ENCODE measurements around the gene DIS3L. TPM values are rescaled to one million over a fixed set of nuclear protein-coding genes. Genes with fewer than 3 reads are reported as not detected.

Gene DIS3L
- total and polyA plus RNA-seq, 2 of the 13 experiments (the other 11 are each of a cell fraction or from before 2014, with no cell fraction given): 21.0 to 50.5 TPM

DNA sequence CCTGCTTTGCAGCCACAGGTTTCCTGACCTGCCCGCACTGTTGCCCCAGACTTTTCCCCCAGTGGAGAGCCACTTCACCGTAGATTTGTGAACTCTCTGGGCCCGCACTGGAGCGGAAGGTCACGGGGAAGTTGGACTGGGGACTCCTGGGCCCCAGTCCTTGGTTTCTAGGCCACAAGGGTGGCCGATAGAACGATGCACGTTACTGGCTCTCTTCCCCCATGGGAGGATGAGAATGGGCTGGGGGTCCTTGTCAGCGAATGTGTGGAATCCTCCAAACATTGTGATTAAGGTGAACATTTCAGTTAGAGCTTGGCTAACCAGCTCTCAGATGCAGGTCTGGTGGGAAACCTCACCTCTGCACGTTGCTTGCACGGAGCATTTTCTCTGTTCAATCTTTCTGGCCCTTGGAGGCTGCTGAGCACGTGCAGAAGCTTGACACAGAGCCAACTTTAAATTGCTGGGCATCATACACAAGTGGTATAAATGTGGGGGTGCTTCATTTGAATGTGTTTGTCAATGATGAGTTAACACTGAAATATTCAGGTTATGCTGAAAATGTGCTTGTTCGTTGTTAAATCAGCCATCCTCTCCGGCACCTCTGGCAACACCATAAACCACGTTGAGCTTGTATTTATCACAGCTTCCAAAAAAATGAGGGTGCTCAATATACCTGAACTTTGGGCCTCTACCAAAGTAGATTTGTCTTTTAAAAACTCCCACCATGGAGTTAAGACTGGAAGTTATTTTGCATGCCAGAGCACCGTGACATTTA, 976 bp downstream of the DIS3L start:
- Histone ChIP-seq H3K9ac (ENCODE audit: insufficient read depth, low read depth, low read length) (peak overlapping the region; percentile 93), H3K4me2 (ENCODE audit: low read depth, low read length) (peak overlapping the region; percentile 94), H3K27me3 (ENCODE audit: control insufficient read depth in 1 of 2, insufficient read depth in 2 of 2, low read length in 2 of 2) (no peaks in the 10 kb centered on the region; a peak in 1 of 5 replicates), H3K9me3 (ENCODE audit: low read length) (no peaks in the 10 kb centered on the region), H3K4me1 (ENCODE audit: insufficient read depth, low read length) (peaks cover 39% of the 10 kb centered on the region), H3K79me2 (ENCODE audit: insufficient read depth, low read length) (peaks cover 36% of the 10 kb centered on the region), H3K36me3 (replicated peaks in 1 of 2; ENCODE audit: control insufficient read depth in 1 of 2, insufficient read depth in 2 of 2, low read length in 2 of 2) (peaks cover 1 to 15% of the 10 kb centered on the region in 2 experiments; a peak in 2 of 5 replicates), H4K20me1 (ENCODE audit: insufficient read depth, low read length) (no peaks in the 10 kb centered on the region), H3K4me3 (replicated peaks in 1 of 3; ENCODE audit: insufficient read depth in 1 of 3, low read depth in 2 of 3, low read length in 3 of 3) (peak overlapping the region; percentile 69 to 86 (median 82)), H3K27ac (ENCODE audit: extremely low read length, insufficient read depth, low read length) (peak overlapping the region; percentile 91), H2AFZ (ENCODE audit: low read length) (peak overlapping the region; percentile 85)
- peak; percentile 33 for DNase-seq (ENCODE audit: low spot score)
- CTCF ChIA-PET (ENCODE audit: low intra/inter-chr PET ratio, low total read pairs): no interaction called here
- no TSS peak for BruUV-seq (replicated peaks)
- POLR2A ChIA-PET: interaction anchor here (0.6 to 1.0 kb wide), 4 partner anchors 62 to 288 kb away, joined by 3 to 4 read pairs (median 3); partner anchors contain the start of genes MAP2K1, TIPIN and ZWILCH
- no peak for FAIRE-seq
- 5% methylated on average over 7 of the region's 16 CpGs for WGBS (ENCODE audit: low lambda C conversion rate)
- intact Hi-C loops (cut with micrococcal nuclease; ENCODE audit: unreplicated experiment): loop anchor here (10.0 kb wide), 1 partner anchor 90 kb away; the partner anchor contains the start of gene MAP2K1
- peak; percentile 70 for ATAC-seq
- in situ Hi-C loops (cut with HindIII; ENCODE audit: extremely low pct_ligation_motif_present, low pct_unique_long_range_greater_than_20kb): no loop called here
- TF ChIP-seq NFIC (IDR thresholded peaks at IDR 0.05; ENCODE audit: low read length): peak; percentile 26; the same call in 1 of the 2 replicates
- peak; percentile 70; the same call in 1 of the 2 replicates for TF ChIP-seq DMAP1 (CRISPR knock-in tag; IDR thresholded peaks at IDR 0.05)
- no peak for TF ChIP-seq ATF7 (IDR thresholded peaks at IDR 0.05)
- TF ChIP-seq ATF7 (CRISPR knock-in tag; IDR thresholded peaks at IDR 0.05): no peak
- TF ChIP-seq MYC (CRISPR knock-in tag; IDR thresholded peaks at IDR 0.05; ENCODE audit: borderline replicate concordance): peak; percentile 76; the same call in 1 of the 2 replicates
- peak; percentile 7; the same call in 1 of the 2 replicates for TF ChIP-seq TFDP2 (CRISPR knock-in tag; IDR thresholded peaks at IDR 0.05)
- 0 out of 2 replicates have a peak, but pooled peaks have one; percentile 21 for TF ChIP-seq ZNF782 (CRISPR knock-in tag; IDR thresholded peaks at IDR 0.05; ENCODE audit: borderline replicate concordance)
- peak; percentile 18; the same call in 1 of the 2 replicates for TF ChIP-seq ZNF367 (CRISPR knock-in tag; IDR thresholded peaks at IDR 0.05; ENCODE audit: borderline replicate concordance)
- 0 out of 2 replicates have a peak, but pooled peaks have one; percentile 12 for TF ChIP-seq ZFP82 (CRISPR knock-in tag; IDR thresholded peaks at IDR 0.05; ENCODE audit: borderline replicate concordance)
- no peak for TF ChIP-seq HNRNPL (IDR thresholded peaks at IDR 0.05; ENCODE audit: low read depth, low read length)
- 0 out of 2 replicates have a peak, but pooled peaks have one; percentile 42 for TF ChIP-seq ZNF350 (CRISPR knock-in tag; IDR thresholded peaks at IDR 0.05; ENCODE audit: borderline replicate concordance, low read depth)
- peak; percentile 58; the same call in 1 of the 2 replicates for TF ChIP-seq ZNF264 (CRISPR knock-in tag; IDR thresholded peaks at IDR 0.05)
- TF ChIP-seq ZNF484 (CRISPR knock-in tag; IDR thresholded peaks at IDR 0.05; ENCODE audit: borderline replicate concordance, low read depth): 0 out of 2 replicates have a peak, but pooled peaks have one; percentile 21
- peak; percentile 52; the same call in 1 of the 2 replicates for TF ChIP-seq YEATS2 (CRISPR knock-in tag; IDR thresholded peaks at IDR 0.05; ENCODE audit: borderline replicate concordance)
- TF ChIP-seq PHB2 (IDR thresholded peaks at IDR 0.05; ENCODE audit: partially characterized antibody): no peak
- peak; percentile 42 for TF ChIP-seq ASH2L (IDR thresholded peaks at IDR 0.05; ENCODE audit: insufficient read length, low read depth, low read length)
- no peak for TF ChIP-seq MXD4 (CRISPR knock-in tag; IDR thresholded peaks at IDR 0.05)
- TF ChIP-seq ESRRA (CRISPR knock-in tag; IDR thresholded peaks at IDR 0.05; ENCODE audit: low read depth): 0 out of 2 replicates have a peak, but pooled peaks have one; percentile 8
- no peak for TF ChIP-seq PCBP1 (IDR thresholded peaks at IDR 0.05; ENCODE audit: borderline replicate concordance, low read depth, low read length)
- no peak for TF ChIP-seq EZH2 (conservative IDR thresholded peaks at IDR 0.05; ENCODE audit: low read depth, low read length)
- 0 out of 2 replicates have a peak, but pooled peaks have one; percentile 6 for TF ChIP-seq PBX3 (CRISPR knock-in tag; IDR thresholded peaks at IDR 0.05; ENCODE audit: borderline replicate concordance)
- TF ChIP-seq GZF1 (CRISPR knock-in tag; IDR thresholded peaks at IDR 0.05): peak; percentile 92
- TF ChIP-seq PPARG (CRISPR knock-in tag; conservative IDR thresholded peaks at IDR 0.05): no peak

All from HepG2 (cell line).